Measurements from ENCODE around the gene PPP1R7.

PPP1R7 gene

DNA sequence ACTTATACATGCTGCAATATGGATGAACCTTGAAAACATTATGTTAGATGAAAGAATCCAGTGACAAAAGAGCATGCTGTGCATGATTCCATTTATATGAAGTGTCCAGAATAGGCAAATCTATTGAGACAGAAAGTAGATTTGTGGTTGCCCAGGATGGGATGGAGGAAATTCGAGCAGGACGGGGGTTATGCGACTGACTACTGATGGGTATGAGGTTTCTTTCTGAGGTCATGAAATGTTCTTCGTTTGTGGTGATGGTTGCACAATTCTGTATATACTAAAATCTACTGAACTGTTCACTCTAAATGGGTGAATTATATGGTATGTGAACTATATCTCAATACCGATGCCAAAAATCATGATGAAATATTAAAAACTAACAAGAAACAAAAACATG lies 29.3 kb upstream of the PPP1R7 start:
- no peak for DNase-seq

DNA sequence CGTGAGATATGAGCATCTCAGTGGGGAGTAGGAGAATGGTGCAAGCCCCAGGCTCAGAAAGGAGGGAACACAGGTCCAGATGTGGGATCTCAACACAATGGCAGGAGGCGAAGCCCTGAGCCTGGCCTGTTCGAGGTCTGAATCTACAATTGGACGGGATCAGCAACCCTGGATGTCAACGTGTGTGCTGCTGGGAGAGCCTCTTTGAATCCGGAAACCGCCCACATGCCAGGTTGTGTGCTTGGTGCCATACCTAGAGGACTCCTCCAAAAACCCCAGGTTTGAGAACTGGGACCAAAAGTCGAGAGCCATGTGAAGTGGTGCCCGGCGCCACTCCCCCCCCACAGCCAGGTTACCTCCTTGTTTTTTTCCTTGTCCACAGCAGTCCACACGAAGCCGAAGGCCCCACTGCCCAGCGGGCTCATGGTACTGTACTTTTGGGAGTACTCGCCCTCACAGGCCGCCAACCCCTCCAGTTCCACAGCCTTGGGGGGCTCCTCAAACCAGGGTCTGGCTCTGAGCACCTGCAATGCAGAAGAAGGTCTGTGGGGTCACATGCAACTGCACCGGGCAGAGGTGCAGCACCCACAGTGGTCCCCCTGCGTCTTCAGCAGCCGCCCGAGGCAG lies 27.8 kb upstream of the PPP1R7 start:
- DNase-seq, result no peak

DNA sequence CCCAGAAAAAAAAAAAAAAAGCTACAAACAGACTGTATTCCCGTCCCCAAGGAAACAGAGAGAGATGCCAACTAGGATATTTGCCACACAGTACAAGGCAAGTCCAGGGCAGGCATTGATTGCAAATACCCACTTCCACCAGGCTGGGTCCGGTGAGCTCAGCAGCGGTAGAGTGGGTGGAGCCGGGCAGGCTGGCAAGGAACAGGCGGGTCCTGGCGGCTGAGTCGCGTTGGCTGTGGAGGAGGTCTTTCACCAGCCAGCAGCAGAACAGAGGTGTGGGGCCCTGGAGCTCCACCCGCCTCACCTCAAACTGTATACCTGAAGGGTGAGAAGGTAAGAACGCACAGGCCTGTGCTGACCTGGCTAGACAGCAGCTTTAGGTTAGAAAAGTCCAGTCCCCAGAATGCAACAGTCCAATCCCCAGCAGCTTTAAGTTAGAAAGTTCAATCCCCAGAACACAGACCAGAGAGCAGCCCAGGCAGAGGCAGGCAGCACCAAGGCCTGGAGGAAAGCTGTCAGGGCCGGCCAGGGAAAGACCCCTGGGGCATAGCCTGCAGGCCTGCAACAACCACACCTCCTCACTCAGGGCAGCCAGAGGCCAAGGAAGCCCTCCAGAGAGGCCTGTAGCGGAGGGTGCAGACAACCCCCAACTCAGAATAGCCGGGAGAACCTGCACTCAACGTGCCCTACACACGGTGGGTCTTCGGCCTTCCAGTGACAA lies 26.3 kb upstream of the PPP1R7 start:
- no peak for DNase-seq

DNA sequence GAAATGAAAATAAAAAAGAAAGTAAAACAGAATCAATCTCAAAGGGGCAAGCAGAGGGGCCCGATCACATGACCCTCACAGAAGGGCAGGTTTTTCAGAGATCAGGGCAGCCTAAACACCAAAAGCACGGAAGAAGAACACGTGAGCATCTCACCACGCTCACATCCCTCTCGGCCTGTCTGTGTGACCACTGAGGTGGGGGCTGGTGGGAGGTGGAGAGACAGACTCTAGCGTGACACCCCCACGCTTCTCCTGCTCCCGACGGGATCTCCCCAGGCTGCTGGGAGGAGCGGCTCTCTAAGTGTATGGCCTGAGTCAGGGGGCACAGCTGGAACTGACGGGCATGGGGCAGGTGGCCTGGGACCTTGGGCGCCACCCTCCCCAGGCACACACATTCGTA lies 24.6 kb upstream of the PPP1R7 start:
- DNase-seq, result no peak

DNA sequence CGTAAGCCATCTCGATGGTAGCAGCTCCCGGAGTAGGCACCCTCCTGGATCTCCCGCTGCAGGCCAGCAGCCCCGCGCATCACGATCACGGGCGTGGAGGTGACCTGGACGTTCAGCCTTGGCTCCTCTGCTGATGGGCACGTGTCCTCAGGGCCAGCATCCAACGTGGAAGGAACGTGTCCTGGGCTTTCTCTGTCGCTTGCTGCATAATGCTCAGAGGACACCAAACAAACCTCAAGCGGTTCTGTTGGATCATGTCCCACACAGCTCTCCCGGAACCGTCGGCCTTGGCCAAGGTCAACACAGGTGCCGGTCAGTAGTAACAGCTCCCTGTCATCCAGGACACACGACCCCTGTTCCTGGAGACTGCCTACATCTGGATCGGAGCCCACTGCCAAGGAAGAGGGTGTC lies 24.1 kb upstream of the PPP1R7 start:
- no peak for DNase-seq

DNA sequence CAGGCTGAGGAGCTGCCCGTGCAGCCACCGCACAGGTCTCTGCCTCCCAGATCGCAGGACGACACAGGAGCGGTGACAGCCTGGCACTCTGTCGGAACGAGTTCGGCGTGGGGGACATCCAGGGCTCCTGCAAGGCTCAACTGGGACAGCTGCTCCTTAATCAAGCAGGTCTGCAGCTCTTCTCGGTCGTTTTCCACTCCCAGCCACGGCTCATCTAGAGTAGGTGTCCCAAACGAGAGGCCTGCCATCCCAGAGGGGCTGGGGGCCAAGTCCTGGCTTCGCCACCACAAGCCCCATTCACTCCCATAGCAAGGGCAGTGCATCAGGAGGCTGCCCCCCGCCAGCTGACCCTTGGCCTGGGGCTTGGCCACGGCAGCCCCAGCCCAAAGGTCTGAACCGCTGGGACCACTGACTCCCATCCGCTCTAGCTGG lies 23.5 kb upstream of the PPP1R7 start:
- no peak for DNase-seq

DNA sequence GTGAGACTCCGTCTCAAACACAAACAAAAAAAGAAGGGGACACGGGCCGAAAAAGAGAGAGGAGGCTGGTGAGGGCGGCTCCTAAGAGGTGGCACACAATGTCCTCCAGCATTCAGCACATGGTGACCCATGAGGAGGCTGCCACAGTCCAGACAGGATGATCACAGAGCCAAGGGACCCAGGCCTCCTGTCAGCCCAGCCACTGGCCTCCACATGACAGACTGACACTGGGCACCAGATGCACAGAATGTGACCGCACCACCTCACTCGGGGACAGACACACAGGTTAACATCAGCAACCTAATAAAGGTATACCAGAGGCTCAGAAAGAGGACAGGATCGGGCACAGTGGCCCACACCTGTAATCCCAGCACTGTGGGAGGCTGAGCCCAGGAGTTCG lies 22.0 kb upstream of the PPP1R7 start:
- no peak for DNase-seq

DNA sequence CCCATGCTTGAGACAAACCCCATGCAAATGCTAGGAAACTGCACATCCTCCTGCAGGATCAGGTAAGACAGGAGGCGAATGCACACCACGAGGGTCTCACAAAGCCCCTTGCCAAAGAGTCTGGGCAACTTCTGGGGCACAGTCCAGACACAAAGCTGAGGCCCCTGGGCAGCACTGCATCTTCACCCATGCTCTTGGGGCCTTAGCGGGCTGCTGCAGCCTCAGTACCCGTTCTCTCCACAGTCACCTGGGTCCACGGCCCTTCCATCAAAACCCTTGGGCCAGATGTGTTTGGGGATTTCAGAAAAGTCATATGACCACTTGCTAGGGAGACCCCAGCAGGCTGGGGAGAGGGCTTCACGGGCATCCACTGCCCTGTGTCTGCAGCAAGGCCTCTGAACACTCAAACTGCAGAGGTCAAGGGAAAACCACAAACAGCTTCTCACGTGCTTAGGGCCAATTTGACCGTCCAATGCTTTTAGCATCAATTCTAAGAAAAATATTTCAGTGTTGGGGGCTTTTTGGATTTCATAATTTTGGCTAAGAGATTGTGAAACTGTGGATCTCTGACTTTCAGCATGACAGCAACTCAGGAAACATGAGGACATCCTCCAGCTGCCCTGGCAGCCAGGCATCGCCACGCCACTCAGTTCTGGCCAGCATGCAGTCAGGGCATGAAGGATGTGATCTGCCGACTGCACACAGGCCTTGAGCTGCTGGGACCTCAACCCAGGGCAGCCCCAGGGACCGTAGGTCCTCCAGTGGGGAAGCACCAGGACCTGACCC lies 21.0 kb upstream of the PPP1R7 start:
- no peak for DNase-seq

DNA sequence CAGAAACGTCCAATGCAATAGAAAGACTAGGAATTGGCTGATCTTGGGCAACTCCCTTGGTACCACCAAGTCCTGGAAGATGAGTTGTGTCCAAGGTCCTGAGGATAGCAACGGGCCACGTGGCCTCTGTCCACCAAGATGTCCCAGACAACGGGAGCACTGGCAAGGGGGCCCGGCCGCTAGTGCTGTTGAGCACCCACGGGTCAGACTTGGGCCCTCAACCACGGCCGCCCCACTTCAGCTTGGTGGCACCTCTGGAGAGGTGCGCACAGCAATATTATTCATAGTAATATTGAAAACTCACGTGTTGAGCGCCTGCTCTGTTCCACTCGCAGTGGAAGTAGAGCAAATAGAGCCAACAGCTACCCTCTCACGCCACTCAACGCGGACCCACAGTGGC lies 20.0 kb upstream of the PPP1R7 start:
- DNase-seq, result no peak

DNA sequence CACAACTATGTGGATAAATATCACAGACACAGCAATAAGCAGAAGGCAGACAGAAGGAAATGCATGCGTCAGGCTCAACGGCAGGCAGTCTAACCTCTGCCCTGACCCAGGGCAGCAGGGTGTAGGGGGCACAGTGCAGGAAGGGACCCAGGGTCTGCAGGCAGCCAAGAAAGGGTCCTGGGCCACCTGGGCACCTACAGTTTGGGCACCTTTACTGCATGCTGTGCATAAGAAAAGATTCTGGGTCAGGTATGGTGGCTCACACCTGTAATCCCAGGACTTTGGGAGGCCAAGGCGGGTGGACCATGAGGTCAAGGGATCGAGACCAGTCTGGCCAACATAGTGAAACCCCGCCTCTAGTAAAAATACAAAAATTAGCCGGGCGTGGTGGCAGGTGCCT lies 18.7 kb upstream of the PPP1R7 start:
- DNase-seq, result no peak

DNA sequence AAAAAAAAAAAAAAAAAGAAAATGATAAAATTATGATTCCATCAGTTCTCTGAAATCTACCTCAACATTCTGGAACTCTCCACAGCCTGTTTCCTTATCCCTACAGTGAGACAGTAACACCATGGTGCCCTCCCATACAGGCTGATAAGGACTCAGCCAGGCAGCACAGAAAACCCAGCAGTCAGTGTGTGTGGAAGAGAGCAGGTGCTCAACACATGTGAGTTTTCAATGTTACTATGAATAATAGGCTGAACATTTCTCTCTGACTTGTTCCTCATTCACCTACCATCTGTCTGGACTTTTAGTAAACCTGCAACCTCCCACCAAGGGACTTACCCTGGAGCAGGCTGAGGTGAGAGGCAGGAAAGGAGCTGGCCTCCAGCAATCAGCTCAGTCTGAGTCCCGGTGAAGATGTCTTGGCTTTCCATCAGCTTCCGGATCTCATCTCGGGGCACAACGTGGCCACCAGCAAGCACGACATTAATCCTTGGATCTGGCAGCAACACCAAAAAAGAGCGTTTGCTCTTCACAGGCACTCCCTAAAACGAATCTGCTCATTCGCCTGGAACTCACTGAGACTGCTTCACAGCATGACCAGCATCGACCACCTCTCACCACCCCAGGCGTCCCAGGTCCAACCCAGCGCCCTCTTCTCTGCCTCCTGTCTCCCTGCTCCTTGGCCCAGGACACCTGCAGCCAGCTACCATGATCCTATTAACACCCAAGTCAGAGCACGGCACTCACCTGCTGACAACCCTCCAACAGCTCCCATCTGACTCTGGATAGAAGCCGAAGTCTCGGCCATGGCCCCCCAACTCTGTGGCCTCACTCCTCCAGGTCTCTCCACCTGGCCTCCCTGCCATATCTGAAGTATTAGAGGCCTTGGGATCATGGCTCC lies 17.5 kb upstream of the PPP1R7 start:
- DNase-seq, result no peak

DNA sequence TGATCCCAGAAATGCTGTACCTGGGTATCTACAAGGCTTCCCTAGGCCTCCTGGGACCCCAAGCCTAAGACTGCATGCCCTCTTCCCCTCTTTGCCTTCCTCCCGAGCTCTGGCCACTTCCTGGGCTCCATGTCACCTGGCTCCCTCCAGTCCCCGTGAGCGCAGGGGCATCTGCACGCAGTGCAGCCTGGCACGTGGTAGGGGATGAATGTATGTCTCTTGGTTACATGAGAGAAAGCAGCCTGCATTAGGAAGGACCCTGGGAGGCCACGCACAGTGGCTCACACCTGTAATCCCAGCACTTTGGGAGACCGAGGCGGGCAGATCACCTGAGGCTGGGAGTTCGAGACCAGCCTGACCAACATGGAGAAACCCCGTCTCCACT lies 16.8 kb upstream of the PPP1R7 start:
- DNase-seq, result no peak

DNA sequence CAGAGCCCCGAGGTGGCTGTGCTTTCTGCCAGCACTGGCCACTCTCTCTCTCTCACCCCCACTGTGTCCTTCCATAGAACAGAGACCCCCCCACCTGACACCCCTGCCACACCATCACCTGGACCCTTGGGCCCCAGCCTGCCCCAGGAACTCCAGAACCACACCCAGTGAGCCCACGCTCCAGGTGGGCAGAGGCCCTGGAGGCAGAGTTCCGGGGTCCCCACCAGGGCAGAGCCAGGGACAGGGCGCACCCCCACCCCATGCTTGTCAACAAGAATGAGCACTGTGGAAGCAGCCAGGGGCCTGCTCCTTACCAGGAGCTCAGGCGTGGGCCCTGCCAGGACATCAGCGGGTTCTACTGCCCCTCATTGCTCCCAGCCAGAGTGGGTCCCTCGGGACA lies 15.6 kb upstream of the PPP1R7 start:
- DNase-seq, result no peak

DNA sequence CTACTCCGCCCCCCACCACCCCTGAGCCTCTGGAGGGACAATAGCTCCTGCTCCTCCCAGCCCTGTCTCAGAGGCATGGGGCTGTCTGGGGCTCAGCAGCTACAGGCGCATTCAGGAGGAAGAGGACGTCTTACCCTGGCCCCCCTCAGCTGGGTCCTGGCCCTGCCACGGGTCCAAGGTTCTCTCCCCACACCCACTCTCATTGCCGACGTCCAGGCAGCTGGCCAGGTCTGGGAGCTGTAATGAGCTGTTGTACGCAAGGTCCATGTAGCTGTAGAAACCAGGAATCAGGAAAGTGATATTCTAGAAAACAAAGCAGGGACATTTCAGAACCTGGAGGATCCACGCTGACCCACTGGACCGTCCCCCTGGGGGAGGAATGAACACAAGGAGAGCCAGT lies 14.5 kb upstream of the PPP1R7 start:
- no peak for DNase-seq

DNA sequence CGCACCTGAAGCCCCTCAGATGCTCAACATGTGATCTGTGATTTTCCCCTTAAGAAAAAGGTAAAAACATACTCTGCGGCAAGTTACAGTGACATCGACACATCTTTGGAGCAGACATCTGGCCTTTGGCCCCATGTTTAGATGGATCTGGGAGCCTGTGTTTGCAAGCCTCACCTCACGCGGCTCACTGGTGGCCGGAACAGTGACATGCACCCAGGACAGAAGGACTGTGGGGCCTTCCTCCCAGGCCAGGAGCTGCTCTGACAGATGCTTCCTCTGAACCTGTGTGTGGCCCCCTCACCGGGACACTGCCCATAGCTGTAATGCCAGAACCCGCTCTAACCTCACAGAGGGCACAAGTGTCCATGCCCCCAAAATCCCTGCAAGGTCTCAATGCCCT lies 14.1 kb upstream of the PPP1R7 start:
- no peak for DNase-seq

DNA sequence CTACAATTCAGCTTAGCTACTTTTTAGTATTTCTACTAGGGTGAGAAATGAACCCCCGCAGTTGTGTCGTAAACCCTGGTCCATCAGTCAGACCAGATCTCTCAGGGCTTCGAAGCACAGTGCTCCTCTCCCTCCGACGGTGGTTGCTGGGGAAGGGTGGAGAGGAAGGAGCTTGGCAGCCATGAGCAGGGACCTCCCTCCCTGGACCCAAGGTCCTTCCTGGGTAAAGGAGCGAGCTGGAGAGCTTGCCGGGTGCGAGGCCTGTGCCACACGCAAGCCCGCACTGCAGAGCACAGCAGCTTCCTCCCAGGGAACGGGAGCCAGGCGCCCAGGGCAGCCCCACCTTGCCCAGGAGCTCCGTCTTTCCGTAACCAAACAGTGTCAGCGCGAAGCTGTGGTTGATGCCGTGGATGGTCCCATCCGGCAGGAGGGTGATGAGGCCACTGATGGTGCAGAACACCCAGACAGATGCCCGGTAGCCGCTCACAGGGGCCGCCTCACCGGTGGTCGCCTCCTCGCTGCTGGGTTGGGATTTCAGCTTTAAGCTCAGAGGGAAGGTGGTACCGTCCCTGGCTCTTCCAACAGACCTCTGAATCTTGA lies 13.5 kb upstream of the PPP1R7 start:
- DNase-seq, result no peak

DNA sequence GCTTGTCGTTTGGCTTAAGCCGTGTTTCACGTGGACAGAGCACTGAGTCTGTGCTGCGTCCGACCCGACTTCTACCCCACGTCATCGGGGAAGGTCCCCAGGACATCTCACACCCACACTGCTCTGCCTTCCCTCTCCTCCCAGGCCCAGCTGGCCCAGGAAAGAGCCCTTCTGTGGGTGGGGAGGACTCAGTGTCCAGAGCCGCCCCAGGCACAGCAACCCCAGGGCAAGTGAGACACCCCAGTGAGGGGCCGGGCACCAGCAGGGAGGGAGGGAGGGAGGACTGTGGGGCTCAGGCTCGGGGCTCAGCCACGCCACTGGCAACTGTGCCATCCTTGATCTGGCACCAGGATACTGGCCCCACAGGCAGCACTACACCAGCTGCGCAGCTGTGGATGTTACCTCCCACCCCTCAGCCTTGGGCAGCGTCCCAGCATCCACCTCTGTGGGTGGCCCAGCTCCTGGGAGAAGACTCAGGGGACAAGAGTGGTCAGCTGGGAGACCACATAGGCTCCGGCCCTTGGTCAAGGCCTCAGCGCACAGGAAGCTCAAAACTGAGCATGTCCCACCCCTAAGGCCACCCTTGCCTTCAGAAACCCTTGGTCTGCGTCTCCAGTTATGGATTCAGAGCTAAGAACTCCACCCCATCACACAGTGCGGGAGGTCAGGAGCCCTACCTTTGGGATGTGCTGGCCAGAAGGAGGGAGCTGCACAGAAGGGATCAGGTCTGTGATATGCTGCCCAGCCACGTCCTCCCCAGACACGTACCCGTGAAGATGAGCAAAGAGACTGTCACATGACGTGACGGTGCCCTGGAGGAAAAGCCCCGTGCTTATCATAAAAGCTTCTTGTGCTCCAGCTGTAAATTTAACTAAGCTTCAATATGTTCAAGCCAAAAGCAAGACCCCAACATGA lies 12.7 kb upstream of the PPP1R7 start:
- no peak for DNase-seq

DNA sequence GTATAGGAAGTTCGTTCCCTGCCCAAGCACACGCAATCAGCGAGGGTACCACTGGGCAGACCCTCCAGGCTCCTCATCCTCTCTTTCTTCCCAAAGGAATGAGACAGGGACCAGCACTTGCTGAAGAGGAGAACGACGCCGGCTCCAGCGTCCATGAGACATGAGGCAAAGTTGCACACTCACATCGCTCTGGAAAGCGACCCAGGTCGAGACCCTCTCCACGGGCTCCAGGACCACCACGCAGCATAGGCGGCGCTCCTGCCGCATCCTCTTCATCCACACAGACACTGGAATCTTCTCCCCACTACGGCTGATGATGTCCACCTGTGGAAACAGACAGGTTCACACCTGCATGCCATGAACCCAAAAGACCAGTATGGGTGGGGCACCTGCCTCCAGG lies 11.8 kb upstream of the PPP1R7 start:
- DNase-seq, result no peak

DNA sequence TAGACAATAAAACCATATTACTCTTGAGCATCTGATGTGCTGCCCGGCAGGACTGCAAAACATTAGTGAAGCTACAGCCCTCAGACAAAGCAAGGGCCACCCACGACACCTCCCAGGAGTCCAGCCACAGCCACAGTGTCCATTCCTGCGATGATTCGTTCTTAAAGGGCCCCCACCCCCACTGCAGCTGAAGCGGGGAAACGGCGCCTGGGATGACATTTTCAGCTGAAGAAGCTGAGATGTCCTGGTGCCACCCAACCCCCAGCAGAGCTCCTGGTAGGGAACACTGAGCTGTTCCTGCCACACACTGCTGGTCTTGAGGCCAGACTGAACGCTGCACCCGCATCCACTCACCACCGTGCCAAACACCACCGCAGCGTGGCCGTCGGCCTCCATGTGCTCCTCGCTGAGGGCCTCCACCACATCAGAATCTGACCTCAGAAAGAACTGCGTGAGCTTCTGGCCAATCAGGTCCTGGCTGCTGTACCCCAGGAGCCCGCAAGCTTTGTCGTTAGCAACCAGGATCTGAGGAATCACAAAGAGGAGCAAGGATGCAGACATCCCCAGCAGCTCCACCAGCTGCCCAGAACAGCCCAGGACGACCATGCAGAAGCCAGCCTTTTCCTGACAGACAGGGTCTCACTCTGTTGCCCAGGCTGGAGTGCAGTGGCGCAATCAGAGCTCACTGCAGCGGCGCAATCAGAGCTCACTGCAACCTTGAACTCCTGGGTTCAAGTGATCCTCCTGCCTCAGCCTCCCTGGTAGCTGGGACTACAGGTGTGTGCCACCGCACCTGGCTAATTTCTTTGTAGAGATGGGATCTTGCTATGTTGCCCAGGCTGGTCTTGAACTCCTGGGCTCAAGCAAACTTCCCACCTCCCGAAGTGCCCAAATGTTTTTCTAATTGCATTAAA lies 10.5 kb upstream of the PPP1R7 start:
- DNase-seq, result no peak

DNA sequence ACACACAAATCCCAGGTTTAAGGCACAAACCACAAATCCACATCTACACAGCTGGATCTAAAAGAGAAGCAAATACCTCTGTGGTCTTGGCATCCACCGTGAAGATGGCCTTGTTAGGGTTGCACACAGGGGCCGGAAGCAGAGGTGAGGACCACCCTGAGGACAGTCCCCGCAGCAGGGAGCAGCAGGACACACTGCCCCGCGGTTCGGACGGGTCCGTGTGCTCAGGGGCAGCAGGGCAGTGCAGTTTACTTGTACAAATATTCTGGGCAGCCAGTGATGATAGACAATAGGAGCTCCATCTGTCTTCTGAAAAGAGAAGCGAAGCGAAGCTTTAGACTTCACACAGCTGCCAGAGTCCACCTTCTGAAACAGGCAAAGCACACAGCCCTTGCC lies 9.8 kb upstream of the PPP1R7 start:
- no peak for DNase-seq
